ENCODE measurements around the gene SLC43A2.

- no peak for TF ChIP-seq GATA3 (IDR thresholded peaks at IDR 0.05; ENCODE audit: low read depth, low read length)
- no peak for TF ChIP-seq GATA2 (IDR thresholded peaks at IDR 0.05; ENCODE audit: low read depth, low read length)
Observed at GRCh38 chr17:1616101-1616500, 12.5 kb downstream of the SLC43A2 start.
